ENCODE measurements around the gene BNC2.
"Not testable (repeated sequence)": the region's sequence is repeated elsewhere in the genome, so short reads cannot be mapped to it uniquely, and the experiment has no call there.

BNC2 gene
- long read RNA-seq, donor 1: 0 reads
- long read RNA-seq, donor 2, full-length matches to known transcripts: 1 of 1 reads
- long read RNA-seq, donor 2, partial matches to known transcripts: 0 of 1 reads
- long read RNA-seq, donor 2, other reads (novel, unspliced or antisense): 0 of 1 reads
- long read RNA-seq, donor 3, partial matches to known transcripts: 0 of 1 reads
- long read RNA-seq, donor 3, other reads (novel, unspliced or antisense): 0 of 1 reads
- long read RNA-seq, donor 4: 0 reads
- long read RNA-seq, donor 5: 0 reads
- long read RNA-seq, donor 6: 0 reads
- long read RNA-seq, donor 7, partial matches to known transcripts: 0 of 2 reads
- long read RNA-seq, donor 7, other reads (novel, unspliced or antisense): 0 of 2 reads
- long read RNA-seq, donor 8: 0 reads

- DNase-seq: peak; percentile 86
These were observed at the start of gene BNC2 for GRCh38 chr9:16870596-16871335. TSS of gene BNC2 (minus strand) at chr9:16870670. CDS start at chr9:16870648, 22 bp downstream.

GRCh38 chr9:16918920-16919319 lies 48.5 kb upstream of the BNC2 start:
- DNase-seq: no peak

GRCh38 chr9:16915126-16915831 lies 44.8 kb upstream of the BNC2 start:
- DNase-seq: no peak

- no peak for DNase-seq
These were observed 41.7 kb upstream of the BNC2 start for GRCh38 chr9:16912197-16912596.

GRCh38 chr9:16908206-16908605 lies 37.7 kb upstream of the BNC2 start:
- not testable (repeated sequence) for DNase-seq

- DNase-seq: no peak
These were observed 34.2 kb upstream of the BNC2 start for GRCh38 chr9:16904655-16905054.

- no peak for DNase-seq
These were observed 31.1 kb upstream of the BNC2 start for GRCh38 chr9:16901590-16901989.

GRCh38 chr9:16899606-16900005 lies 29.1 kb upstream of the BNC2 start:
- DNase-seq: no peak

GRCh38 chr9:16898464-16898863 lies 28.0 kb upstream of the BNC2 start:
- no peak for DNase-seq

- no peak for DNase-seq
These were observed 18.1 kb upstream of the BNC2 start for GRCh38 chr9:16888594-16888993.

- DNase-seq: no peak
These were observed 15.5 kb upstream of the BNC2 start for GRCh38 chr9:16885931-16886330.

- no peak for DNase-seq
These were observed 14.6 kb upstream of the BNC2 start for GRCh38 chr9:16884952-16885513.

- DNase-seq: no peak
These were observed 13.9 kb upstream of the BNC2 start for GRCh38 chr9:16884373-16884772.

- DNase-seq: no peak
These were observed 13.1 kb upstream of the BNC2 start for GRCh38 chr9:16883586-16883985.

GRCh38 chr9:16882440-16882839 lies 12.0 kb upstream of the BNC2 start:
- DNase-seq: not testable (repeated sequence)

- no peak for DNase-seq
These were observed 8.9 kb upstream of the BNC2 start for GRCh38 chr9:16879416-16879815.

- DNase-seq: no peak
These were observed 6.8 kb upstream of the BNC2 start for GRCh38 chr9:16877256-16877655.

- DNase-seq: no peak
These were observed 2.8 kb upstream of the BNC2 start for GRCh38 chr9:16873126-16873802.

GRCh38 chr9:16871336-16872151 lies 1.1 kb upstream of the BNC2 start:
- peak; percentile 83 for DNase-seq

- DNase-seq: peak; percentile 79
These were observed 431 bp downstream of the BNC2 start for GRCh38 chr9:16869882-16870595.

Data from right kidney (tissue), 9 donors.